Fibroblast of pulmonary artery (primary cell): Measurements from ENCODE around the gene HERPUD2.

Experiments
- DNase-seq: peaks from one replicate; pipeline ENCODE4 v3.0.0-alpha.2; 2010; ENCODE audit warnings: low read depth
- H3K4me3 ChIP-seq: replicated peaks from 2 replicates; pipeline ENCODE4 v1.5.1; 2011; ENCODE audit warnings: low read depth, mild to moderate bottlenecking, control low read depth, low read length, moderate library complexity
- TF ChIP-seq, protein P1 (sequence below): IDR thresholded peaks from 2 replicates; pipeline ENCODE4 v1.5.1; 2011; ENCODE audit warnings: mild to moderate bottlenecking, control low read depth, low read length, inconsistent platforms; ENCODE audit errors: missing control alignments

The HERPUD2 gene

DNA sequence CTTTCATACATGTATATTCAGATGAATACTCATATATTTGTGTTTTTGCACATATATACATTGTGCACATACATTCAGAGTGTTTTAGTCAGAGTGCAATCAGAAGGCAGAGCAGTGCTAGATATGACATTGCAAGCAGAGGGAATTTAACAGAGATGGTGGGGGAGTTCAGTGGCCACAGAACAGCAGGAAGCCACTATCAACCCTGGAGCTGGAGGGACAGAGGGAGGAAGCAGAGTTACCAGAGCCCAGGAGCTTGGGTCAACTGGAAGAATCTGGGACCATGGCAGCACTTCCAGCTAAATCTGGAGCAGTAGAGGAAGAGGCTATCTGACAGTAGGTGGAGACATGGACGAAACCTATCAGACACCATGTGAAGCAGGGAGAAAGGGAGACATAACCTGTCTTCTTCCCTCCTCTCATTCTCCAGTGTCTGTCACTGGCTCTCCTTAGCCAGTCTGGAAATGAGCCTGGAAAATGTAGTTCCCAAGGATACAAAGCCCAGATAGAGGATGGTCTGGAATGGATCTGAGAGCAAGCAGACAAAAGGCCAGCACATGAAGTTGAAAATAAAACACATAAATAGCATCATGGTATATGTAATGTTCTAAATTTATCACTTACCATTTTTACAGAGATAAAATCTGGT is 33.6 kb upstream of the HERPUD2 start:
- H3K4me3 ChIP-seq, result no peak overlapping the region
- no peak for DNase-seq
- TF ChIP-seq, protein P1, sequence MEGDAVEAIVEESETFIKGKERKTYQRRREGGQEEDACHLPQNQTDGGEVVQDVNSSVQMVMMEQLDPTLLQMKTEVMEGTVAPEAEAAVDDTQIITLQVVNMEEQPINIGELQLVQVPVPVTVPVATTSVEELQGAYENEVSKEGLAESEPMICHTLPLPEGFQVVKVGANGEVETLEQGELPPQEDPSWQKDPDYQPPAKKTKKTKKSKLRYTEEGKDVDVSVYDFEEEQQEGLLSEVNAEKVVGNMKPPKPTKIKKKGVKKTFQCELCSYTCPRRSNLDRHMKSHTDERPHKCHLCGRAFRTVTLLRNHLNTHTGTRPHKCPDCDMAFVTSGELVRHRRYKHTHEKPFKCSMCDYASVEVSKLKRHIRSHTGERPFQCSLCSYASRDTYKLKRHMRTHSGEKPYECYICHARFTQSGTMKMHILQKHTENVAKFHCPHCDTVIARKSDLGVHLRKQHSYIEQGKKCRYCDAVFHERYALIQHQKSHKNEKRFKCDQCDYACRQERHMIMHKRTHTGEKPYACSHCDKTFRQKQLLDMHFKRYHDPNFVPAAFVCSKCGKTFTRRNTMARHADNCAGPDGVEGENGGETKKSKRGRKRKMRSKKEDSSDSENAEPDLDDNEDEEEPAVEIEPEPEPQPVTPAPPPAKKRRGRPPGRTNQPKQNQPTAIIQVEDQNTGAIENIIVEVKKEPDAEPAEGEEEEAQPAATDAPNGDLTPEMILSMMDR, result no peak

DNA sequence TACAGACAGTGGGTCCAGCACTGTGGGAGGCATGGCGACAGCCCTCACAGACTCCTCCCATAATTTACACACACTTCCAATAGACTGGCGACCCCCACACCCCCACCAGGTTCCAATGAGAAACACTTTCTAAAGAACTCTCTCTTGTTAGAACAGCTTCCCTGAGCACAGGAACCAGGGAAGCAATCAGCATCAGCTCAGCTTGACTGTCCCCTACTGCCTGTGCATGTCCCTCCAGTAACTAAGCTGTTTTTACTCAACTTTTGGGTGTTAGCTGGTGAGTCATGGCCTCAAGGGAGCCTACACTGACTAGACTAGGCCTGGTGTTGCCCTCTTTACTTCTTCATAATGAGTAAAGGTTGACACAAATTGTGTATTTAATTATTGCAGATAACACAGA is 32.6 kb upstream of the HERPUD2 start:
- DNase-seq, result no peak
- TF ChIP-seq, protein P1, result no peak
- no peak overlapping the region for H3K4me3 ChIP-seq

DNA sequence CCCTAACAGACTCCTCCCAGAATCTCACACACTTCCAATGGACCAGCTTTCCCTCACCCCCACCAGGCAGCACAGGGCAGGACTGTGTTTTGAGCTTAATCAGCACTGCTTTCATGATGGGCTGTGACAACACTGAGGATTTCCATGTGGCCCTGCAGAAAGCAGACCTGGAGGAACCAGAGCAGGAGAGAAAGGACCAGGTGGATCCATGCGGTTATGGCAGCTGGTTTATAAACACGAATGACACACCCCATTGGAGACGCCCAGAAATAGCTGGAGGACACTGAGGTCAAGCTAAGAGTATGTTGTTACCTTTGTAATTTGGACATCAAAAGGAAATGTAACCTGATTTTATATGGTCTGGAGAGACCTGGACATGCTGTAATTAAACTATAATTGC is 31.7 kb upstream of the HERPUD2 start:
- DNase-seq, result no peak
- H3K4me3 ChIP-seq, result no peak overlapping the region
- TF ChIP-seq, protein P1, result no peak

DNA sequence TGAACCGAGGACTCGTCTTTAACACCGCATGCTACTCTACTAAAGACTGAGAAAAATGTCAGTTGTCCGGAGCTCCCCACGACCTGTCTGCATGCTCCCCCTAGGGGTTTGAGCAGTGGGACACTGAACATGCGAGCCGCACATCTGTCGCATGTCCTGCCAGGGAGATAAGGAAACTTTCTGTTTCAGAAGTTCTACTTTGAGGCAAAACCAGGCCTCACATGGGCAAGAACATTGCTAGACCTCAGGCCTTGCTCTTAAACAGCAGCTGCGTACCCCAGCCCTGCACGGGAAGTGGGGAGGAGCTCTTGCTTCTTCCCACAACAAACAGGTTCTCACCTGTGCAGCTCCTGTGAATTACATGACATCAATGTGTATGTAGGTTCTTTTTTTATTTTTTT is 30.3 kb upstream of the HERPUD2 start:
- H3K4me3 ChIP-seq, result no peak overlapping the region
- TF ChIP-seq, protein P1, result no peak
- DNase-seq, result no peak

DNA sequence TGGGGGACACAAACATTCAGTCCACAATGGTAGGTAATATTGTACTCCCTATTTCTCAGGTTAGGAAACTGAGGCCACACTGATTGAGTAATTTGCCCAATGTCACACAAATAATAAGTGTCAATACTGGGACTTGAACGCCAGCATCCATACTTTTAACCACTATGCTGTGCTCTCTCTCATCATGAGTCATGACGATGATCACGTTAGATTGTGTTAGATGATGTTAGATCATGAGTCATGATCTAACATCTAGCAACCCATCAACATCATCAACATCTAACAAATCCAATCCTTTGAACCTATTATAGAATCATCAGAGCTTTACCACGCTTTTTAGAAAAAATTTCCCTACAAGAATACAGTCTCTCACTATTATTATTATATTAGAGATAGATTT is 28.1 kb upstream of the HERPUD2 start:
- DNase-seq, result no peak
- no peak overlapping the region for H3K4me3 ChIP-seq
- TF ChIP-seq, protein P1, result no peak

DNA sequence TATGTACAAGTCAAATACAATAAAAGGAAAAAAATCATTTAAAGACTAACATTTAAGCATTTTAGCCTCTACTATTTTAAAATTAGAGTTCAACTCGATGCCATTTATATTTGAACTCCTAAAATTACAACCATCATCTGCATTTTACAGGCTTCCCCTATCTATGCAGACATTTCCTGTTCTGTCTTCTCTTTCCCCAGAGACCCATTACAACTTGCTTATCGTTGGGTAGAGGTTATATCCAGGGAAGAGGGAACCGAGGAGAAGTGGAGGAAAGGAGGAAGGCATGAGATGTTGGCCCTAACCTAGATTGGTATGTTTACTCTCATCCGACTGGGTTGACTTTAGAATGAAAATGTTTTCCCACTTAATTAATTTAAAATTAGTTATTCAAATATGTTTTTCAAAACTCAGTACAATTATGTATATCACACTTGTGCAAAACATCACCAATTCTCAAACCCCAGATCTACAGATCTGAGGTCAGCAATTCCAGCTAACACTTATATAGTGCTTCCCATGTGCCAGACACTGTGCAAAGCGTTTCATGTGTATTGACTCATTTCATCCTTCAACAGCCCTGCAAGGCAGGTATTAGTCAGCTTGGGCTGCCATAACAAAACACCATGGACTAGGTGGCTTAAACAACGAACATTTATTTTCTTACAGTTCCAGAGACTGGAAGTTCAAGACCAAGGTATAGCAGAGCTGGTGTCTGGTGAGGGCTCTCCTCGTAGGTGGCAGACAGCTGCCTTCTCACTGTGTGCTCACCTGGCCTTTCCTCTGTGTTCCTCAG is 27.3 kb upstream of the HERPUD2 start:
- TF ChIP-seq, protein P1, result no peak
- DNase-seq, result no peak
- H3K4me3 ChIP-seq, result no peak overlapping the region
